HEK293T (cell line): Measurements from ENCODE around the gene TRIM56.

Source experiments
- ARNT ChIP-seq: fragments of 450-650 bp; IDR thresholded peaks from 2 replicates; pipeline ENCODE4 v1.6.1; 2017; ENCODE audit warnings: mild to moderate bottlenecking
- BHLHE40 ChIP-seq: fragments of 450-650 bp; IDR thresholded peaks from 2 replicates; pipeline ENCODE4 v1.6.1; 2016; ENCODE audit warnings: mild to moderate bottlenecking, moderate library complexity, borderline replicate concordance
- ELF4 ChIP-seq: fragments of 450-650 bp; IDR thresholded peaks from 2 replicates; pipeline ENCODE4 v1.6.1; 2017; ENCODE audit warnings: antibody characterized with exemption
- FOXA1 ChIP-seq: fragments of 450-650 bp; IDR thresholded peaks from 2 replicates; pipeline ENCODE4 v1.6.1; 2016; ENCODE audit warnings: mild to moderate bottlenecking
- FOXK2 ChIP-seq: fragments of 450-650 bp; IDR thresholded peaks from 2 replicates; pipeline ENCODE4 v1.6.1; 2016; ENCODE audit warnings: mild to moderate bottlenecking
- FOXM1 ChIP-seq: fragments of 450-650 bp; IDR thresholded peaks from 2 replicates; pipeline ENCODE4 v1.6.1; 2017; ENCODE audit warnings: mild to moderate bottlenecking, borderline replicate concordance
- HDGF ChIP-seq: fragments of 450-650 bp; IDR thresholded peaks from 2 replicates; pipeline ENCODE4 v1.6.1; 2017; ENCODE audit warnings: antibody characterized with exemption, borderline replicate concordance
- LEF1 ChIP-seq: fragments of 450-650 bp; IDR thresholded peaks from 2 replicates; pipeline ENCODE4 v1.6.1; 2017; ENCODE audit warnings: mild to moderate bottlenecking, borderline replicate concordance
- NFRKB ChIP-seq: fragments of 450-650 bp; IDR thresholded peaks from 2 replicates; pipeline ENCODE4 v1.6.1; 2016; ENCODE audit warnings: mild to moderate bottlenecking, moderate library complexity
- SP1 ChIP-seq: fragments of 450-650 bp; IDR thresholded peaks from 2 replicates; pipeline ENCODE4 v1.6.1; 2017
- SUZ12 ChIP-seq: fragments of 450-650 bp; IDR thresholded peaks from 2 replicates; pipeline ENCODE4 v1.6.1; 2016; ENCODE audit warnings: mild to moderate bottlenecking
- TARDBP ChIP-seq: fragments of 450-650 bp; IDR thresholded peaks from 2 replicates; pipeline ENCODE4 v1.6.1; 2016
- ZNF384 ChIP-seq: fragments of 450-650 bp; IDR thresholded peaks from 2 replicates; pipeline ENCODE4 v1.6.1; 2016

DNA sequence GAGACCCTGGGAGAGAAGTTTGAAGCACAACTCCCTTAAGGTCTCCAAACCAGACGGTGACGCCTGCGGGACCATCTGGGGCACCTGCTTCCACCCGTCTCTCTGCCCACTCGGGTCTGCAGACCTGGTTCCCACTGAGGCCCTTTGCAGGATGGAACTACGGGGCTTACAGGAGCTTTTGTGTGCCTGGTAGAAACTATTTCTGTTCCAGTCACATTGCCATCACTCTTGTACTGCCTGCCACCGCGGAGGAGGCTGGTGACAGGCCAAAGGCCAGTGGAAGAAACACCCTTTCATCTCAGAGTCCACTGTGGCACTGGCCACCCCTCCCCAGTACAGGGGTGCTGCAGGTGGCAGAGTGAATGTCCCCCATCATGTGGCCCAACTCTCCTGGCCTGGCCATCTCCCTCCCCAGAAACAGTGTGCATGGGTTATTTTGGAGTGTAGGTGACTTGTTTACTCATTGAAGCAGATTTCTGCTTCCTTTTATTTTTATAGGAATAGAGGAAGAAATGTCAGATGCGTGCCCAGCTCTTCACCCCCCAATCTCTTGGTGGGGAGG is 52.5 kb downstream of the TRIM56 start:
- TF ChIP-seq BHLHE40, result no peak
- no peak for TF ChIP-seq SP1
- TF ChIP-seq FOXA1, result no peak
- no peak for TF ChIP-seq HDGF
- no peak for TF ChIP-seq LEF1
- TF ChIP-seq ZNF384, result no peak
- no peak for TF ChIP-seq FOXM1
- no peak for TF ChIP-seq SUZ12
- no peak for TF ChIP-seq ARNT
- no peak for TF ChIP-seq TARDBP
- no peak for TF ChIP-seq FOXK2
- no peak for TF ChIP-seq NFRKB
- no peak for TF ChIP-seq ELF4
